ENCODE measurements around the gene RNFT1.
"Not testable (repeated sequence)": the region's sequence is repeated elsewhere in the genome, so short reads cannot be mapped to it uniquely, and the experiment has no call there.

GRCh38 chr17:60004561-60004960 is 40.0 kb upstream of the RNFT1 start:
- TF ChIP-seq, protein P1, sequence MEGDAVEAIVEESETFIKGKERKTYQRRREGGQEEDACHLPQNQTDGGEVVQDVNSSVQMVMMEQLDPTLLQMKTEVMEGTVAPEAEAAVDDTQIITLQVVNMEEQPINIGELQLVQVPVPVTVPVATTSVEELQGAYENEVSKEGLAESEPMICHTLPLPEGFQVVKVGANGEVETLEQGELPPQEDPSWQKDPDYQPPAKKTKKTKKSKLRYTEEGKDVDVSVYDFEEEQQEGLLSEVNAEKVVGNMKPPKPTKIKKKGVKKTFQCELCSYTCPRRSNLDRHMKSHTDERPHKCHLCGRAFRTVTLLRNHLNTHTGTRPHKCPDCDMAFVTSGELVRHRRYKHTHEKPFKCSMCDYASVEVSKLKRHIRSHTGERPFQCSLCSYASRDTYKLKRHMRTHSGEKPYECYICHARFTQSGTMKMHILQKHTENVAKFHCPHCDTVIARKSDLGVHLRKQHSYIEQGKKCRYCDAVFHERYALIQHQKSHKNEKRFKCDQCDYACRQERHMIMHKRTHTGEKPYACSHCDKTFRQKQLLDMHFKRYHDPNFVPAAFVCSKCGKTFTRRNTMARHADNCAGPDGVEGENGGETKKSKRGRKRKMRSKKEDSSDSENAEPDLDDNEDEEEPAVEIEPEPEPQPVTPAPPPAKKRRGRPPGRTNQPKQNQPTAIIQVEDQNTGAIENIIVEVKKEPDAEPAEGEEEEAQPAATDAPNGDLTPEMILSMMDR (IDR thresholded peaks at IDR 0.05; ENCODE audit: low read depth, low read length, poor library complexity, severe bottlenecking) = not testable (repeated sequence)
- not testable (repeated sequence) for TF ChIP-seq EZH2phosphoT487 (IDR thresholded peaks at IDR 0.05; ENCODE audit: borderline replicate concordance, low read length)
